Measurements from ENCODE around the gene TLCD5.

TLCD5 gene

DNA sequence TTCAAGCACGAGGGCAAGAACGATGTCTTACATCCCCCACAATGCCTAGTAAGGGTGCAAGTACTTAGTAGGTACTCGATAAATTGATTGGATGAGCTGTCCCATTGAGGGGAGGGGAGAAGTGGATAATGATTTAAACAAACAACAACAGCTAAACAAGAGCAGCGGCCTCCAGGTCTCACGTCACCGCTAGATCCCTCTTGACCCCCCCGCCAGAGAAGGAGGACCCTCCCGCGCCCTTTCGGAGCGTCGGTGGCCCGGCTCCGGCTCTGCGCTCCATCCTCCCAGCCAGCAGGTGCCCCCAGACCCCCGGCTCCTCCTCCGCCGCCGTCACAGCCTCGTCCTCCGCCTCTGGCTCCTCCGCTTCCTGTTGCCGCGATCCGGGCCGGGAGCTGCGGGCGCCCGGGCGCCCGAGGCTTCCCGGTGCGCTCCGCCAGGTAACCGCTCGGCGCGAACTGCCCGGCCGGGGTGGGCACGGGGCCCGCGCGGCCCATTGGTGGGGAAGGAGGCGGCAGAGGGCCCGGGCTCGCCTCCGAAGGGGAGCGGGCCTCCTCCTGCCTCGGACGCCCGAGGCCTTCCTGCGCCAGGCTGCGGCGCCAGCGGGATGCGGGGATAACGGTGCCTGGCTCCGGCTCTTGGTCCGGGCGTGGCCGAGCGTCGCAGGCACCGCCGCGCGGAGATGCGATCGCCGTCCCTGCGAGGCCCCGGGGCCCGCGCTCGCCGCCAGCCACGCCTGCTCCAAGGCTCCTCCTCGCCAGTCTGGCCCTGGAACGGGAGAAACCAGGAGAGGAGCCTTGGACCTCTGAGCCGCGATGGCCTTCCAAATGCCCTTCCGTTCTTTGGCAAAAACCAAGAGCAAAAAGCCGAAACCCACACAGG is at the start of gene TLCD5:
TSS of gene TLCD5 (plus strand) at position 368 of the 879 bp plus-strand sequence. CDS start 2,143 bp downstream, outside the sequence.
- peak; percentile 47 for DNase-seq

DNA sequence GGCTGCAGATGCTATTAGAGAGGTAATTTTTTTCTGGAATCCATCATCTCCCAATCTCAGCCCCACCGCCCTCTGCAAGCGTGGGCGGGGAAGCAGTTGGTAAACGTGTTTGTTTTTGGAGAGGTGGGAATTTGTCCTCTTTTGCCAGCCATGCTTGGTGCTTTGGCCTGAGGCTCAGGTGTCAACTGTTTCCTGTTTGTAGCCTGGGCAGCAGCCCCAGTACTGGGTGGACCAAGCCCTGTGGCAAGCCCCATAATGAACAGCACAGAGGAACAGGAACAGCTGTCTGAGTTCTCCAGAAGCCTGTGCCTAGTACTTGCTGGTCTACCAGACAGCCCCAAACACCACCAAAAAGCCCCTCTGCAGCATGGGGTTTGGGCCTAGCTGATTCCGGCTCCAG is 45.6 kb upstream of the TLCD5 start:
- DNase-seq, result no peak

- DNase-seq, result no peak
Measured at GRCh38 chr11:120280600-120281051, 44.5 kb upstream of the TLCD5 start.

DNA sequence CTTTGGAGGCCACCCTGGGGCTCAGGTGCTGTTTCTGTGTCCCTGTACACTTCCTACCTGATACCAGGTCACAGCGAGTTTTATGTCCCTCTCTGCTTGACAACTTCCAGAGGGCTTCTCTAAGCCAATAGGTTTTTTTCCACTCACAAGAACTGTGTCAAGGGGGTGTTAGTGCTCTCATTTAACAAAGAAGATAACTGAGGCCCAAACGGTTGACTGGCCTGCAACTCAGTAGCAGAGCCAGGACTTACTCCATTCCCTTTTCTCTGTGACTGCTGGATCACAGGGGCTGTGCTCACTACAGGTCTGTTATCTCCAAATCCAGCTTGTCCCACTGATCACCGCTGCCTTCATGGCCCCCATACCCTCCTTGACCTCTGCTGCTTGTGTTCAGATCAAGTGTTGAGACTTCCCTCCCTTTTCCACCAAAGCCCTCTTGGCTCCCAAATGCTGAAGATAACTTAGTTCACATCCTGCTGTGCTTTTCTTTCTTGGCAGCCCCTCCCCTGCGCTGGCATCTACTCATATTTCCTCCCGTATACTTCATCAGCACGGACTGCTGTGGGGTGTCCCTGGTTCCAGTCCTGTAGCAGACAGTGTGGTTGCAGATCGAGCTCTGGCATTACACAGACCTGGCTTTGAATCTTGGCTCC is 43.8 kb upstream of the TLCD5 start:
- no peak for DNase-seq

DNA sequence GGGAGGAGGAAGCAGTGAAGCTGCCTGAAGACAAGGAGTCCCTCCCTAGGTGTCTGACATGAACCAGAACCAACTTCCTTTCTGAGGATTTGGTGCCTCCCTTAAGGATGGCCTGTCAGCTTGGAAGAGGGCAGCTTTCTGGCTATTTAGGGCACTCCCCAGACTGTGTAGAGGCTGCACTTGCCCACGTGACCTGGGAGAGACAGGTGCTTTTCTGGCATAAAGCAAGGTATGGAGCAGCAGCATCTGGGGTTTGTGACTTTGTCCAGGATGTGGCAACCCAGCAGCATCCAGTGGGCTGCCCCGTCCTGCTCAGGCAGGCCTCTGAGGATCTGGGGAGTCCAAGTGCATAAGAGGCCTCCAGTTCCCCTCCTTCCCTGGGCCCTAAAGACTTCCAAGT is 42.0 kb upstream of the TLCD5 start:
- DNase-seq, result no peak

DNA sequence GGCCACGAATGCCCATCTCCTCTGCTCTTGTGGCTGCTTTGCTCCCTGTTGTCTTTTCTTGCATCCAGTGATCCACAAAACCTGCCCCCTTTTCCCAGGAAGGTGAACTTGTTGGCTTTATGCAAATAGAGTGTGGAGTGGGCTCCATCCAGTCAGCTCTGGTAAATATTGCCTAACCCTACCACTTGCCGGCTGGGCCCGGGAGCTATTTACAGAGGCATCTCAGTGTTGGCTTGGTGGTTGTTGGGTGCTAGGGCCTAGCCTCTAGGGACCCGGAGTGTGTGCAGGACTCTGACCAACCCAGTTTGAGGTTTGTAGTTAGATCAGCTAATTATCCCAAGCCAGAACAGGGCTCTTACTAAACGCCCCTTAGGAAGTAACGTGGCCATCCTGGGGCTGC is 40.8 kb upstream of the TLCD5 start:
- no peak for DNase-seq

DNA sequence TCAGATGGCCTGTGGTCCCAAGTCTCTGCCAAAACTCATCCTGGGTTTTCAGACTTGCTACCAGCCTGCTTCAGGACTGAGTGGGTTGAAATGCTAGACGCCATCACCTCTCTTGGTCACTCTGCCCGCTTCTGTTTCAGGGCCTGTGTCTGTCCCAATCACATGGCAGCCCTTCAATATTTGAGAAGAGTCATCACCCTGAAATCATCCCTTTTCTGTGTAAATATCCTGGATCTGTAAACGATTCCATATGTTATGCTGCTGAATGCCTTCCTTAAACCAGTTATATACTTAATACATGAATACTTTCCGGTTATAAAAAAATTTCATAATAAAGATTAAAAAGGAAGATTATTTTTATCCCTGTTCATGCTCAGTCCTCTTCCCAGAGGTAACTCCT is 39.8 kb upstream of the TLCD5 start:
- no peak for DNase-seq

DNA sequence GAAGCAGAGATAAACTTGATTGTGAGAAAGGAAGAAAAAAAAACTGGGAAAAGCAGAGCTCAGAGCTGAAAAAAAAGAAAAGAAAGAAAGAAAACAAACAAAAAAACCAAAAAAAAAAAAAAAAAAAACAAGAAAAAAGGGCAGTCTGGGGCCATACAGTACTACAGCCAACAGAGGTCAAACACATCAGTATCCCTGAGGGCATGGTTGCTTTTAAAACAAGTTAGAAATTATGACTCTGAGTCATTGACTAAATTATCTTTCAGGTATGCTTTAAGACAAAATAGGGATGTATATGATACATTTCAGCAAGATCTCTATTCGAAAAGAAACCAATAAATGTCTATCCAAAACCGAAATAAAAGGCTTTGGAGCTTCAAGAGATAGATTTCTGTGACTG is 37.1 kb upstream of the TLCD5 start:
- no peak for DNase-seq

DNA sequence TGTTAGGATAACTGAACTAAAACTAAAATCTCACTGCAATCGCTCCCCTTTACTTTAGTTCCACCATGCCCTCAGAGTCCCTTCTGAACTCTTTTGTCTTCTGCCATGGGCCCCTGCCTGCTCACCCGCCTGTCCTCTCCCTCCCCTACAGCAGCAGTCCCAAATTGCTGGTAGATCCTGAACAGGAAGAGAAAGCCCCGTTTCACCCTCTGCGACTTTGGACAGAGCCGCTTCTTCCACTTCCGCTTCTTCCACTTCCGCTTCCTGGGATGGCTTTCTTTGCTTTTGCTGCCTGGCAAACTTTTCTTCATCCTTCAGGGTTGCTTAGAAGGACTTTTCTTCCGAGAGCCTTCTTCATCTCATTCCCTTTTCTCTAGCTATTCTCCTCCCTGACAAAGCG is 35.7 kb upstream of the TLCD5 start:
- DNase-seq, result no peak

GRCh38 chr11:120290956-120291355 is 34.1 kb upstream of the TLCD5 start:
- no peak for DNase-seq

DNA sequence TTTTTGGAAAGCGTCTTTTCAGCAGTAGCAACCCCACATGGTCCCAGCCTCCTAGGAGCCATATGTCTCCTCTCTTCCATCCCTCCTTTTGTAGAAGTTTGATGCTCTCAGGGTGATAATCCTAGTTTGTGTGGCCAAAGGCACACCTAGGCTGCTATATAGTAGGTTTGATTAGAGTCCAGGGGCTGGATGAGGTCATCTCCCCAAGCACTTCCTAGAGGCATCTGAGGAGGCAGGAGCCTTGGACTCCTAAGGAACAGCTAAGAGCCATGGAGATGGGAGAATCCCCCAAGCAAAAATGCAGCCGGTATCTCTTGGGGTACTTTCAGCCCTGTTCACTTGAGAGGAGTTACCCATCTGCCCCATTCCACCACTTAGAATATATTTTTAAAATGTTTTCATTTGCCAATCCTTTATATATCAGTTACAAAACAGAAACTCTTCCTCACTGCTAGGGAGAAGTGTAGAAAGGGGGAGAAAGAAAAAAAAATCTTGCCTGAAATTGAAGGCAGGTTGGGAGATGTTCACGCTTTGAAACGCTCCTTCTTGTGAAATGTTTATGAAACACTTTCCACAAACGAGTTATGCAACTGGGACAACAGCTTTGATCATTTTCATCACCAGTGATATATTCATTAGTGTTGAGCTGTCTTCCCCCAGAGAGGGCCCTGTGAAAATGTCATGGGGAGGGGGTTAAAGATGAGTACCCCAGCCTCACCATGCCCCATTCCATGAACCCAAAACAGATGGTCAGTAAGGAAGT is 31.9 kb upstream of the TLCD5 start:
- DNase-seq, result no peak

DNA sequence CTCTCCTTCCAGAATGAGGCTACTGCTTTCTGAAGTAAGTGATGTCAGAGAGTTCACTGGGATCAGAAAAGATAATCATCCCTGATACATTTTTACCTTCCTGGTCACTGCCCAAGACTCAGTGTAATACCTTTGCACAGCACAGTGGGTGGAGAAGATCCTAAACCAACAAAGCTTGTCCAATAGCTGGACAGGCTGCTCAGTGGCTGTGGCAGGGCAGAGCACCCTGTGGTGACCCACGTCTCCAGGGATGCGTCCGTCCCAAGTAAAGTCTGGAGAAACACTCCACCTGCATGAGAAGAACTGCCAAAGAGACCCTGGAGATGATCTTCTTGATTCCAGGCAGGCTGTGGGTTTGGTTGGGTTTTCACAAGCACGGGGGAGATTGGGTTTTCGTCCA is 31.0 kb upstream of the TLCD5 start:
- DNase-seq, result no peak

- no peak for DNase-seq
Measured at GRCh38 chr11:120295099-120295498, 30.0 kb upstream of the TLCD5 start.

GRCh38 chr11:120296554-120296953 is 28.5 kb upstream of the TLCD5 start:
- no peak for DNase-seq

GRCh38 chr11:120298461-120298860 is 26.6 kb upstream of the TLCD5 start:
- no peak for DNase-seq

- peak; percentile 28 for DNase-seq
Measured at GRCh38 chr11:120302001-120302805, 22.9 kb upstream of the TLCD5 start.

DNA sequence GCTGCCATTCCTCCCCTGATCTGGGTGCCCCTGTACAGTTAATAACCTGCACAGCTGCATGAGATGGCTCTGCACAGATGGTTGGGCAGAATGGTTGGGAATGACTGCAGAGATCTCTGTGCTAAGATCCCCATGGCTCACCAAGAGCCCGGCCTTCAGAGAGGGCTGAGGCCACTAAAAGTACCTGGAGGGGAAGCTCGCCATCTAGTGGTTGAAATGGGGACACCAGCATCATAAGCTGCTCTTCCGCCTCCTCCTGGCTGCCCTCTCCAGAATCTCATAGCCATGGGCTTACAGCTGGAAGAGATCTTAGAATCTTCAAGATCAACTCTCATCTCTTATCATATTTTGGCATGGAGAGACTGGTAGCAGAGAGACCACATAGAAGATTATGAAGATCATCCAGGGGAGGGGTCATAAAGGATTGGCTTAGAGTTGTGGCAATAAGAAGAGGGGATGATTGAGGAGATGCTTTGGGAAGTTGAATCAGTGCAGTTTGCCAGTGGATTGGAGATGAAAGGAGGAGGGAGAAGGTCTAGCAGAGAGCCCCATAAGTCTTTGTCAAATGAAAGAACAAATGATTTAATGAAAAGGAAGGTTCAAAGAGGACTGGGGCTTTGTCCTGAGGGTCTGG is 22.0 kb upstream of the TLCD5 start:
- peak; percentile 48 for DNase-seq

DNA sequence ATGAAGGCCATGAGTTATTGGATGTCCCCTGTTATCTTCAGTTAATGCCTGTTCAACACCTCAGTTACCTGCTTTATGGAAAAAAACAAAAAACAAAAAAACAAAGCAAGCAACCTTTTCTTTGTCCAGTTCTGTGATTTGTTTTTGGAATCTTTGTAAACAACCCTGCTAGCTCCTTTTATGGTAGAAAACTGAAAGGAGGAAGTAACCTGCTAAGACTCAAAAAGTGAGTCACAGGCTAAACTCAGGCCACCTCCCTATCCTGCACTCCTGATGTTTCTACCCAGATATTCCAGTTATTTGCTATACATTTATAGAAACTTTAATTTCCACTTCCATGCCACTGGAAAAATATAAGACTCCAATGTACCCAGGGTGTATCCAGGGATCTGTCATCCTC is 20.6 kb upstream of the TLCD5 start:
- peak; percentile 32 for DNase-seq

DNA sequence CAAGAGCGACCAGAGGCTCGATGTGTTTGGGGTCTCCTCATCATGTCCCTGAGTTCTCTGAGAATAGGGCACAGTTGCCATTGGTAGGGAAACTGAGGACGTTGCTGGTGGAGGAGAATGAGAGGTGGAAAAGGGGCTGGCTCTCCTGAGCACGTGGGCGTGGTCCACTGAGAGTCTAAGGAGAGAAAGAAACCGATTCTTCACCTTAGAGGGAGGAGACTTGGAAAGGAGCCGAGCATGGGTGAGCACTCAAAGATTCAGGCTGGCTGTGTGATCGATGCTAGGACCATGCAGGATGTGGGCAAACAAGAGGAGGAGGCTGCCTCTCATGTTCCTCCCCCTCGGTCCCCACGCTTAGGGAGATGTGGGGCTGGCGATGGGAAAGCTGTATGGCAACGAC is 19.8 kb upstream of the TLCD5 start:
- DNase-seq, result no peak

GRCh38 chr11:120306519-120307242 is 18.4 kb upstream of the TLCD5 start:
- DNase-seq, result peak; percentile 49

DNA sequence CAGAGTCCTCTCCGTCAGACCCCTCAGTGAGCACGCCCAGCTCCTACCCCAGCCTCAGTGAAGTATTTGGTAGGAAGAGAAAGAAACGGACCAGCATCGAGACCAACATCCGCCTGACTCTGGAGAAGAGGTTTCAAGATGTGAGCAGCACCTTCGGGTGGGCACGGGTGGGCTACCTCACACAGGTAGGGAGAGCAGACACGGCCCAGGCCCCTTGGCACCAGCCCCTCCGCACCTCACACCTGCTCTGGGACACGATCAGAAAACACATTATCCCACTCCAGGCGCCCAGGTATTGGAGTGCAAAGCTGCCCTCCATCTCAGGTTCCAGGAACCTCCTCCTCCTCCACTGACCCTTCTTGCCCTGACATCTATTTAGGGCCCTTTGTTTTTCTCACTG is 17.6 kb upstream of the TLCD5 start:
- no peak for DNase-seq

GRCh38 chr11:120308081-120308480 is 17.0 kb upstream of the TLCD5 start:
- DNase-seq, result no peak

Data from kidney glomerular epithelial cell (primary cell).